Measurements from ENCODE around the gene RNFT2. TPM values are rescaled to one million over a fixed set of nuclear protein-coding genes. Genes with fewer than 3 reads are reported as not detected.
"Not testable (repeated sequence)": the region's sequence is repeated elsewhere in the genome, so short reads cannot be mapped to it uniquely, and the experiment has no call there.

RNFT2 gene
- total RNA-seq, 6 experiments from 2014 or later, result 0.09 to 2.1 (median 0.75) TPM

DNA sequence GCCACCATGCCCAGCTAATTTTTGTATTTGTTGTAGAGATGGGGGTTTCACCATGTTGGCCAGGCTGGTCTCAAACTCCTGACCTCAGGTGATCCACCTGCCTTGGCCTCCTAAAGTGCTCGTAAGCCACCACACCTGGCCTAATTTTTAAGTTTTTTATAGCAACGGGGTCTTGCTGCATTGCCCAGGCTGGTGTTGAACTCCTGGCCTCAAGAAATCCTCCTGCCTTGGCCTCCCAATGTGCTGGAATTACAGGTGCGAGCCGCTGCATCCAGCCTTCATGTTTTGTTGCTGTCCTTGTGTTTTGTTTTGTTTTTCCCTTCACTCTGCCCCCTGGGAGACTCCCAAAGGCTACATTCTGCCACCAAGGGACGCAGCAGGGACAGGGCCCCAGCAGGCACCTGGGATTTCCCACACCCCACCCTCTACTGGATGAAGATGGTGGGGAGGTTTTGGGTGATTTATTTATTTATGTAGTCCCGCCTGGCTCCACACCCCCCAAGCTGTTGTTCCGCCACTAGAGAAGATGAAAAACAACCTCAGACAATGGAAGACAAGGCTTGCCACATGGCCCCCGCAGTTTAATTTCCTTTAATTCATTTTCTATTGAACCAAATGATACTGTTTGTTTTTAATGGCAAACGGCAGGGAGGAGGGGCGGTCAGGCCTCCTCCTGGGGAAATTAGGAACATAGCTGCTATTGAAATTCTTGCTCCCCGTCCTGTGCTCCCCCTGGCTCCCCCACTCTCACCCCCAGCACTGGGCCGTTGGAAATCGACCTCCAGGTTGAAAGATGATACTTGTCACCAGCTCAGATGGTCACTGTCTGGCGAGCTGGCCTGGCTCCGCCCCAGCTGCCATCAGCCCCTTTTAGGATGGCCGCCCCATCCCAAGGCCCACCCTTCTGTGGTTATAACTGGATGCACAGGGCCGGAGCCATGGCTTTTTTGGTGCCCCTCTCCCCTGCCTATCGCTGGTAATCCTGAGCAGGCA is 70.3 kb downstream of the RNFT2 start:
- WGBS (ENCODE audit: insufficient coverage, low coverage, low lambda C conversion rate, missing lambda C conversion rate), result 78% methylated on average over 15 of the region's 18 CpGs
- no peak for ATAC-seq
- TF ChIP-seq, protein P1, sequence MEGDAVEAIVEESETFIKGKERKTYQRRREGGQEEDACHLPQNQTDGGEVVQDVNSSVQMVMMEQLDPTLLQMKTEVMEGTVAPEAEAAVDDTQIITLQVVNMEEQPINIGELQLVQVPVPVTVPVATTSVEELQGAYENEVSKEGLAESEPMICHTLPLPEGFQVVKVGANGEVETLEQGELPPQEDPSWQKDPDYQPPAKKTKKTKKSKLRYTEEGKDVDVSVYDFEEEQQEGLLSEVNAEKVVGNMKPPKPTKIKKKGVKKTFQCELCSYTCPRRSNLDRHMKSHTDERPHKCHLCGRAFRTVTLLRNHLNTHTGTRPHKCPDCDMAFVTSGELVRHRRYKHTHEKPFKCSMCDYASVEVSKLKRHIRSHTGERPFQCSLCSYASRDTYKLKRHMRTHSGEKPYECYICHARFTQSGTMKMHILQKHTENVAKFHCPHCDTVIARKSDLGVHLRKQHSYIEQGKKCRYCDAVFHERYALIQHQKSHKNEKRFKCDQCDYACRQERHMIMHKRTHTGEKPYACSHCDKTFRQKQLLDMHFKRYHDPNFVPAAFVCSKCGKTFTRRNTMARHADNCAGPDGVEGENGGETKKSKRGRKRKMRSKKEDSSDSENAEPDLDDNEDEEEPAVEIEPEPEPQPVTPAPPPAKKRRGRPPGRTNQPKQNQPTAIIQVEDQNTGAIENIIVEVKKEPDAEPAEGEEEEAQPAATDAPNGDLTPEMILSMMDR (IDR thresholded peaks at IDR 0.05), result no peak
- TF ChIP-seq POLR2A (IDR thresholded peaks at IDR 0.05), result no peak
- intact Hi-C loops (cut with DNase I), result no loop called here
- Histone ChIP-seq H3K4me1 (no peaks in the 10 kb centered on the region), H3K27ac (no peak overlapping the region), H3K27me3 (no peaks in the 10 kb centered on the region), H3K36me3 (no peaks in the 10 kb centered on the region), H3K9me3 (no peaks in the 10 kb centered on the region), H3K4me3 (no peak overlapping the region)
- no peak for DNase-seq

DNA sequence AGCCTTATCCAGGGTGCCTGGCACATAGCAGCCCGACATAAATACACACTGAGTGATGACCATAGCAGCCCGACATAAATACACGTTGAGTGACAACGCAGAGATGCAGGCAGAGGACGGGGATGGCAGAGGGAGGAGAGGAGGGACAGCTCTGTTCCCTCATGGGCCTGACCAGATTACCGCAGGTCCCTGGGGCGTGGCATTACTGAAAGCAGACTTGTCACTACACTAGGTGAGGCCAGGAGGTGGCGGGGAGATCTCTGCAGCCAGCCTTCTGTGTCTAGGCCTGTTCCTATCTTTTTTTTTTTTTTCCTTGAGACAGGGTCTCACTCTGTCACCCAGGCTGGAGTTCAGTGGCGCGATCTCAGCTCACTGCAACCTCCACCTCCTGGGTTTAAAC is 74.1 kb downstream of the RNFT2 start:
- Histone ChIP-seq H3K4me1 (no peaks in the 10 kb centered on the region), H3K4me3 (no peak overlapping the region), H3K27me3 (no peaks in the 10 kb centered on the region), H3K9me3 (no peaks in the 10 kb centered on the region), H3K36me3 (no peaks in the 10 kb centered on the region), H3K27ac (no peak overlapping the region)
- ATAC-seq (no peak), DNase-seq (no peak)
- TF ChIP-seq POLR2A (IDR thresholded peaks at IDR 0.05), result no peak
- TF ChIP-seq, protein P1 (IDR thresholded peaks at IDR 0.05), result no peak
- intact Hi-C loops (cut with DNase I), result no loop called here
- WGBS (ENCODE audit: insufficient coverage, low coverage, low lambda C conversion rate, missing lambda C conversion rate), result 88% methylated on average over 8 of the region's 10 CpGs

DNA sequence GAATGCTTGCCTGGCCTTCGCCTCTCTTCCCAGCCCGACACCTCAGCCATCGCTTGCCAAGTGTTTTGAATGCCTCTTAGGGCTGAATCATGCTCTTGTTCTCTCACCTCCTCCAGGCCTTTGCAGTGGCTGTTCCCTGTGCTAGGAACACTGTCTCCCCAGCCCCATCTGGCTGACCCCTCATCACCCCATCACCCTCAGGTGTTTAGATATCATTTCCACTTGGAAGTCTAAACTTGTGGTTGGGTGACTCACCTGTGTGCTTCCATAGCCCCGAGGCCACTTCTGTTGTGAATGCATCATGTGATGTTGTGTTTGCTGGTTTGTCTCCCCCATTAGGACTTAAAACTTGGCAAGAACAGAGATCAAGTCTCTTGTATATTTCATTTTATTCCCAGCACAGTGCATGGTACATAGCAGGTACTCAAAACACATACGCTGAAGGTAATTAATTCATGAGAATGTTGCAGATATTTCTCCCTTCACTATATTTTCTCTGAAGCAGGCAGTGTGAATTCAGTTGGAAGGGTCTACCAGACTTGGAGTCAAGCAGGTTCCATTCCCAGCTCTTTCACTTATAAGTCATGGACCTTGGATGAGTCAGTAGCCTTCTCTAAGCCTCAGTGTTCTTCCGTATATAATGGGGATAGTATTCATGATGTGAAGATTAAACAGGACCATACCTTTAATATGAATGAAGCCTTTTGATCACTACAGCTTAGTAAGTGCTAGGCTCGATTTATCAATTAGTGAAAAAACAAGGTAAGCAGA is 75.3 kb downstream of the RNFT2 start:
- Histone ChIP-seq H3K4me1 (peaks cover 0 to 1% (median under 1%) of the 10 kb centered on the region in 4 donors), H3K27ac (no peak overlapping the region), H3K27me3 (no peaks in the 10 kb centered on the region), H3K9me3 (no peaks in the 10 kb centered on the region), H3K4me3 (no peak overlapping the region), H3K36me3 (no peaks in the 10 kb centered on the region)
- no peak for DNase-seq
- intact Hi-C loops (cut with DNase I), result no loop called here
- ATAC-seq, result no peak
- WGBS (ENCODE audit: insufficient coverage, low coverage, low lambda C conversion rate, missing lambda C conversion rate), result 57% methylated on average over 4 of the region's 7 CpGs
- TF ChIP-seq, protein P1 (IDR thresholded peaks at IDR 0.05), result no peak
- TF ChIP-seq POLR2A (IDR thresholded peaks at IDR 0.05), result no peak

DNA sequence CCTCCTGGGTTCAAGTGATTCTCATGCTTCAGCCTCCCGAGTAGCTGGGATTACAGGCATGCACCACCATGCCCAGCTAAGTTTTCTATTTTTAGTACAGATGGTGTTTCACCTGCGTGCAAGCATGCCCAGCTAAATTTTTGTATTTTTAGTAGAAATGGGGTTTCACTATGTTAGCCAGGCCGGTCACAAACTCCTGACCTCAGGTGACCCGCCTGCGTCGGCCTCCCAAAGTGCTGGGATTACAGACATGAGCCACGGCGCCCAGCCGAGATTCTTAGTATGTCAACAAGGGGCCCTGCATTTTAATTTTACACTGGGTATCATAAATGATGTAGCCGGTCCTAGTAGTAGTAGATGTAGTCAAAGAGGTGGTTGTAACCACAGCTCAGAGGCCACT is 76.7 kb downstream of the RNFT2 start:
- H3K27ac ChIP-seq; intact Hi-C loops (cut with DNase I); H3K9me3 ChIP-seq; ATAC-seq; DNase-seq; H3K4me1 ChIP-seq; H3K4me3 ChIP-seq; H3K27me3 ChIP-seq; H3K36me3 ChIP-seq: not testable (repeated sequence)
- WGBS (ENCODE audit: insufficient coverage, low coverage, low lambda C conversion rate, missing lambda C conversion rate), result 76% methylated on average over 8 of the region's 10 CpGs
